H1 (cell line): ENCODE results near the gene CDK5RAP3. TPM values are rescaled to one million over a fixed set of nuclear protein-coding genes. Genes with fewer than 3 reads are reported as not detected.

ENCODE experiments used
- CTCF ChIA-PET: fragments of 300-600 bp; sonication (Branson Sonifier 250); formaldehyde crosslinking; loops from one replicate; lab custom pipeline; 2021; ENCODE audit not compliant: partially characterized antibody; lab: Charles Lee
- POLR2A ChIA-PET: fragments of 300-600 bp; sonication (Branson Sonifier 250); formaldehyde crosslinking; loops from one replicate; lab custom pipeline; 2021; ENCODE audit warnings: inconsistent platforms; ENCODE audit not compliant: partially characterized antibody; lab: Charles Lee
- DNase-seq, 2 experiments: peaks; one replicate each; pipeline versions ENCODE4 v3.0.0 to v3.0.0-alpha.2; 2010 to 2022; ENCODE audit warnings: low spot score in 2 of 2, low read depth in 1 of 2, mixed read lengths in 1 of 2
- FAIRE-seq: peaks from 2 replicates; lab custom pipeline; 2011; peaks lifted over from hg19 to GRCh38; lab: Jason Lieb, UNC
- H2AFZ ChIP-seq: 2 replicates; pipeline ENCODE4 v1.8.1; 2012; ENCODE audit warnings: low read length, inconsistent platforms
- H2AK5ac ChIP-seq: 2 replicates; pipeline ENCODE4 v1.6.1; 2013; ENCODE audit warnings: low read depth, low read length
- H2BK120ac ChIP-seq: replicated peaks from 2 replicates; pipeline ENCODE3; 2013; ENCODE audit warnings: low read depth, low read length, inconsistent platforms
- H2BK12ac ChIP-seq: 2 replicates; pipeline ENCODE4 v1.6.1; 2013; ENCODE audit warnings: low read depth, low read length
- H2BK15ac ChIP-seq: 2 replicates; pipeline ENCODE4 v1.6.1; 2013; ENCODE audit warnings: low read length
- H2BK20ac ChIP-seq: 2 replicates; pipeline ENCODE4 v1.6.1; 2013; ENCODE audit warnings: low read length
- H2BK5ac ChIP-seq: 2 replicates; pipeline ENCODE4 v1.6.1; 2013; ENCODE audit warnings: low read depth, low read length
- H3K14ac ChIP-seq: 2 replicates; pipeline ENCODE4 v1.6.1; 2013; ENCODE audit warnings: inconsistent platforms; ENCODE audit not compliant: insufficient read length
- H3K18ac ChIP-seq: 2 replicates; pipeline ENCODE4 v1.6.1; 2013; ENCODE audit warnings: low read length; ENCODE audit errors: extremely low read depth
- H3K23ac ChIP-seq: 2 replicates; pipeline ENCODE4 v1.6.1; 2013; ENCODE audit warnings: inconsistent platforms; ENCODE audit not compliant: insufficient read length
- H3K23me2 ChIP-seq: 2 replicates; pipeline ENCODE4 v1.6.1; 2013; ENCODE audit warnings: low read depth, low read length
- H3K27ac ChIP-seq: 2 replicates; pipeline ENCODE4 v1.6.1; 2011; ENCODE audit warnings: low read depth, low read length, inconsistent platforms
- H3K27me3 ChIP-seq, 4 experiments: replicated peaks in 1 of 4; 1 replicate in 1 of 4; 2 replicates in 3 of 4; pipeline versions ENCODE4 v1.6.1 to v1.8.1; 2011 to 2013; ENCODE audit warnings: low read length in 3 of 4, mild to moderate bottlenecking in 3 of 4, inconsistent platforms in 2 of 4, mixed read lengths in 2 of 4, moderate library complexity in 1 of 4; ENCODE audit not compliant: control insufficient read depth in 3 of 4, insufficient read depth in 3 of 4; ENCODE audit errors: extremely low read depth in 1 of 4
- H3K36me3 ChIP-seq, 4 experiments: 2 replicates each; pipeline versions ENCODE4 v1.6.1 to v1.8.1; 2011 to 2013; ENCODE audit warnings: mild to moderate bottlenecking in 4 of 4, low read length in 3 of 4, moderate library complexity in 2 of 4, control low read depth in 1 of 4, inconsistent platforms in 1 of 4; ENCODE audit not compliant: insufficient read depth in 4 of 4, control insufficient read depth in 2 of 4
- H3K4ac ChIP-seq: replicated peaks from 2 replicates; pipeline ENCODE3; 2013; ENCODE audit warnings: low read length, low read depth, mixed read lengths, inconsistent platforms; ENCODE audit not compliant: insufficient read length
- H3K4me1 ChIP-seq, 4 experiments: replicated peaks in 1 of 4; 1 replicate in 1 of 4; 2 replicates in 3 of 4; pipeline versions ENCODE4 v1.6.1 to v1.8.1; 2011 to 2013; ENCODE audit warnings: low read length in 3 of 4, inconsistent platforms in 2 of 4, mixed read lengths in 1 of 4; ENCODE audit not compliant: insufficient read depth in 4 of 4, control insufficient read depth in 3 of 4
- H3K4me2 ChIP-seq, 2 experiments: 2 replicates each; pipeline versions ENCODE4 v1.6.1 to v1.8.1; 2011 to 2013; ENCODE audit warnings: low read depth in 2 of 2, low read length in 2 of 2, control low read depth in 1 of 2, inconsistent platforms in 1 of 2, mild to moderate bottlenecking in 1 of 2; ENCODE audit not compliant: insufficient read depth in 1 of 2
- H3K4me3 ChIP-seq, 4 experiments: fragments of 200-600, 300-600 bp in 1 of 4; sonication (generic), shearing (Covaris generic), sonication (Bioruptor Twin) in 1 of 4; 2 replicates each; pipeline versions ENCODE4 v1.5.1 to v1.8.1; 2011 to 2016; ENCODE audit warnings: low read length in 4 of 4, low read depth in 3 of 4, control low read depth in 2 of 4, inconsistent platforms in 2 of 4, mild to moderate bottlenecking in 2 of 4, mixed read lengths in 1 of 4, moderate library complexity in 1 of 4; ENCODE audit not compliant: insufficient read depth in 2 of 4; ENCODE audit errors: extremely low read depth in 1 of 4
- H3K56ac ChIP-seq: replicated peaks from 2 replicates; pipeline ENCODE3; 2013; ENCODE audit warnings: low read depth, mild to moderate bottlenecking, mixed read lengths, low read length, inconsistent platforms; ENCODE audit not compliant: insufficient read length
- H3K79me1 ChIP-seq: 2 replicates; pipeline ENCODE4 v1.6.1; 2013; ENCODE audit warnings: low read depth, low read length, control low read depth
- H3K79me2 ChIP-seq, 2 experiments: 2 replicates each; pipeline versions ENCODE4 v1.6.1 to v1.8.1; 2012 to 2013; ENCODE audit warnings: low read length in 2 of 2, mild to moderate bottlenecking in 2 of 2, inconsistent platforms in 1 of 2; ENCODE audit not compliant: insufficient read depth in 2 of 2, control insufficient read depth in 1 of 2
- H3K9ac ChIP-seq, 4 experiments: replicated peaks in 1 of 4; 1 replicate in 1 of 4; 2 replicates in 3 of 4; pipeline versions ENCODE4 v1.6.1 to v1.8.1; 2011 to 2013; ENCODE audit warnings: low read depth in 3 of 4, low read length in 3 of 4, control low read depth in 2 of 4, mild to moderate bottlenecking in 2 of 4, moderate library complexity in 2 of 4, inconsistent platforms in 1 of 4; ENCODE audit errors: extremely low read depth in 1 of 4
- H3K9me3 ChIP-seq, 2 experiments: 2 replicates each; pipeline versions ENCODE4 v1.6.1 to v1.8.1; 2012 to 2013; ENCODE audit warnings: mild to moderate bottlenecking in 2 of 2, moderate library complexity in 2 of 2, control low read depth in 1 of 2, inconsistent platforms in 1 of 2, low read depth in 1 of 2, low read length in 1 of 2, mixed read lengths in 1 of 2; ENCODE audit not compliant: insufficient read depth in 2 of 2
- H4K20me1 ChIP-seq, 2 experiments: replicated peaks in 1 of 2; 2 replicates each; pipeline versions ENCODE3 to v1.8.1; 2011 to 2013; ENCODE audit warnings: inconsistent platforms in 2 of 2, low read length in 2 of 2, mild to moderate bottlenecking in 1 of 2; ENCODE audit not compliant: insufficient read depth in 2 of 2, control insufficient read depth in 1 of 2
- H4K5ac ChIP-seq: 2 replicates; pipeline ENCODE4 v1.6.1; 2013; ENCODE audit warnings: low read length, low read depth, mixed read lengths, inconsistent platforms; ENCODE audit not compliant: insufficient read length
- H4K8ac ChIP-seq: 2 replicates; pipeline ENCODE4 v1.8.0; 2013; ENCODE audit warnings: mild to moderate bottlenecking, moderate library complexity, low read length, inconsistent platforms; ENCODE audit not compliant: insufficient read depth; ENCODE audit errors: extremely low read depth
- H4K91ac ChIP-seq: replicated peaks from 2 replicates; pipeline ENCODE3; 2013; ENCODE audit warnings: low read length, mixed read lengths, inconsistent platforms; ENCODE audit not compliant: insufficient read length
- CBX8 ChIP-seq: fragments of 300-800, 300-1000 bp; sonication (generic); IDR thresholded peaks from 2 replicates; pipeline ENCODE4 v1.7.1; 2016; ENCODE audit warnings: low read depth, low read length, borderline replicate concordance
- CHD1 ChIP-seq: IDR thresholded peaks from 2 replicates; pipeline ENCODE4 v1.6.1; 2012; ENCODE audit warnings: low read depth, low read length, improper control_type of control experiment
- KDM4A ChIP-seq: IDR thresholded peaks from one replicate; pipeline ENCODE4 v1.7.1; 2012; ENCODE audit warnings: low read depth, mild to moderate bottlenecking, moderate library complexity, low read length, inconsistent platforms; ENCODE audit not compliant: severe bottlenecking
- KDM5A ChIP-seq: fragments of 200-600 bp; IDR thresholded peaks from 2 replicates; pipeline ENCODE4 v1.7.1; 2012; ENCODE audit warnings: mild to moderate bottlenecking, low read length, inconsistent platforms, mixed read lengths
- RAD21 ChIP-seq, 2 experiments: IDR thresholded peaks in 1 of 2; conservative IDR thresholded peaks in 1 of 2; 2 replicates each; pipeline ENCODE4 v1.6.1; 2011; ENCODE audit warnings: low read depth in 2 of 2, low read length in 2 of 2, improper control_type of control experiment in 1 of 2, inconsistent platforms in 1 of 2, mild to moderate bottlenecking in 1 of 2, moderate library complexity in 1 of 2
- SP2 ChIP-seq: IDR thresholded peaks from 2 replicates; pipeline ENCODE4 v1.6.1; 2012; ENCODE audit warnings: mild to moderate bottlenecking, low read length, inconsistent platforms
- SUZ12 ChIP-seq: fragments of 200-600 bp; sonication (generic); IDR thresholded peaks from 2 replicates; pipeline ENCODE4 v1.6.1; 2012; ENCODE audit warnings: mild to moderate bottlenecking, inconsistent platforms, low read length, moderate library complexity, mixed read lengths
- TAF7 ChIP-seq: optimal IDR thresholded peaks from 2 replicates; pipeline ENCODE3; 2011; ENCODE audit warnings: low read depth, mild to moderate bottlenecking, inconsistent platforms, low read length, moderate library complexity, borderline replicate concordance
- TEAD4 ChIP-seq: IDR thresholded peaks from 2 replicates; pipeline ENCODE4 v1.6.1; 2012; ENCODE audit warnings: low read depth, low read length, inconsistent platforms, mixed read lengths
- WGBS, 2 experiments: shearing (Covaris generic) in 1 of 2; methylation state at CpG; one replicate each; pipeline versions ENCODE4 v1.1.6 to v1.1.7; 2013 to 2015; ENCODE audit warnings: low lambda C conversion rate in 2 of 2, mixed read lengths in 2 of 2, inconsistent platforms in 1 of 2, low coverage in 1 of 2, missing lambda C conversion rate in 1 of 2; ENCODE audit not compliant: insufficient replicate concordance in 2 of 2, insufficient coverage in 1 of 2, insufficient read length in 1 of 2; ENCODE audit errors: extremely low coverage in 1 of 2, missing lambda C conversion rate in 1 of 2; 5-methylcytosine and 5-hydroxymethylcytosine counted together
- polyA plus RNA-seq, 7 experiments: library from polyadenylated mRNA; depleted of rRNA in 3 of 7; stranded (reverse) in 5 of 7; unstranded in 2 of 7; fragments of >200 nt in 5 of 7; fragments of 200-250 nt in 2 of 7; gene quantifications; 1 replicate in 5 of 7; 2 replicates in 1 of 7; 4 replicates in 1 of 7; pipeline versions ENCODE4 v1.2.1 to v1.2.3, GENCODE V29; 2011 to 2013; ENCODE audit warnings: missing spikeins in 2 of 7, mixed read lengths in 2 of 7
- total RNA-seq: library from RNA; stranded (reverse); fragmentation: NEBNext Ultra II Directional; extraction: Animal tissue kit (Norgen Biotek cat#: 25700); gene quantifications from 2 replicates; pipeline ENCODE4 v1.2.1, GENCODE V29; 2021

The CDK5RAP3 gene
- total and polyA plus RNA-seq, 2 of the 8 experiments (the other 6 are each of a cell fraction or from before 2014, with no cell fraction given), result 88.2 to 93.2 TPM

DNA sequence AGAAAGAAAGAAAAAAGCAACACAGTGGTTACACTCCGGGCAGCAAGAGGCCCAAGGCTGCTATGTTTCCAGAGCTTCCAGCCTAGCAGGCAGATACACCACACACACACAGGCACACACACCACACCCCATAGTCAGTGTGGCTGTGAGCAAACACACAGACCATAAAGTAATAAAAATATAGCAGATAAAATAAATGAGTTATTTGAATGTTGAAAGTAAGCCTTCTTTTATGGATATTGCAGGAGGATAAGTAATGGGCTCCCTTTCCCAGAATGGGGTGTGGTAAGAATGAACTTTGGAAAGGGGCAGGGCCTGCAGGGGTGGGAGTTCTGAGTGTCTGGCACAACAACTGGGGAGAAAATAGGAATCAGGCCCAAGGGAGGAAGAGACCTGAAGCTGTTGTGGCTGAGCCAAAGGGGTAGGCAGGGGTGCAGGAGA lies 4.8 kb upstream of the CDK5RAP3 start:
- Histone ChIP-seq H4K20me1 (no peaks in the 10 kb centered on the region), H3K4me1 (peaks cover 0 to 5% (median under 1%) of the 10 kb centered on the region in 4 experiments; a peak in 6 of 7 replicates), H3K9ac (no peak overlapping the region), H3K79me2 (no peaks in the 10 kb centered on the region), H3K27ac (no peak overlapping the region), H3K14ac (no peak overlapping the region)
- DNase-seq, result no peak
- no peak for TF ChIP-seq RAD21 (IDR thresholded peaks at IDR 0.05 in 1 of 2, conservative IDR thresholded peaks at IDR 0.05 in 1 of 2; ENCODE audit: low read depth in 2 of 2, low read length in 2 of 2)
- TF ChIP-seq SUZ12, result no peak
- TF ChIP-seq CHD1, result no peak
- TF ChIP-seq CBX8, result no peak
- no peak for TF ChIP-seq KDM5A
- TF ChIP-seq KDM4A, result no peak
- TF ChIP-seq TEAD4, result no peak
- no peak for TF ChIP-seq TAF7
- no peak for TF ChIP-seq SP2
- TF ChIP-seq, all 59 proteins: peak for 0
- Histone ChIP-seq H3K56ac (no peak overlapping the region), H3K4me2 (no peak overlapping the region), H3K4ac (no peak overlapping the region), H3K27me3 (no peaks in the 10 kb centered on the region), H3K4me3 (no peak overlapping the region), H2BK20ac (no peak overlapping the region), H3K79me1 (no peaks in the 10 kb centered on the region), H2AK5ac (no peak overlapping the region), H4K8ac (no peak overlapping the region), H3K23ac (no peak overlapping the region), H3K36me3 (no peaks in the 10 kb centered on the region), H2BK5ac (no peak overlapping the region), H2BK12ac (no peak overlapping the region), H3K9me3 (no peaks in the 10 kb centered on the region), H2BK120ac (no peak overlapping the region), H3K18ac (no peak overlapping the region), H3K23me2 (peaks cover under 1% of the 10 kb centered on the region), H2BK15ac (no peak overlapping the region), H4K5ac (no peak overlapping the region), H2AFZ (no peak overlapping the region), H4K91ac (no peak overlapping the region)
- ChIA-PET POLR2A (interaction anchor here (1.1 kb wide), 1 partner anchor 10 kb away, joined by 3 read pairs; no protein-coding TSS in a partner anchor), CTCF (interaction anchor here (0.8 to 40.5 kb wide), 5 partner anchors 12 to 119 kb away, joined by 3 to 1010 read pairs (median 17); partner anchors contain the start of genes PNPO and PRR15L)
- WGBS, 2 experiments, result 80% methylated on average over 1 of the region's 1 CpG; no CpG with 5 or more reads in 1 of the 2 experiments
- FAIRE-seq, result no peak
